HepG2 (cell line): ENCODE data around the gene MSMO1. TPM values are rescaled to one million over a fixed set of nuclear protein-coding genes. Genes with fewer than 3 reads are reported as not detected.
A peak's percentile ranks its signal among the peaks of the same experiment; 100 is the strongest.

Experiments used
- ATAC-seq: fragments of 200-7000 bp; cut with Tn5 transposase; 3 replicates; pipeline ENCODE4 v1.9.1; 2020; ENCODE audit warnings: mild to moderate bottlenecking, moderate library complexity
- BruUV-seq: library from RNA; stranded (reverse); fragments of 400-500 nt; replicated peaks from 2 replicates; lab custom pipeline; 2021; lab: Mats Ljungman, UMichigan
- CTCF ChIA-PET: fragments of 300-600 bp; formaldehyde crosslinking; extraction: SDS; loops from one replicate; lab custom pipeline; 2021; ENCODE audit warnings: low total read pairs, inconsistent platforms, low intra/inter-chr PET ratio; lab: Yijun Ruan, JAX
- POLR2A ChIA-PET: fragments of 350-600 bp; sonication (Branson Sonifier 250); formaldehyde crosslinking; loops from one replicate; lab custom pipeline; 2020; ENCODE audit warnings: antibody characterized with exemption, inconsistent platforms; lab: Yijun Ruan, JAX
- DNase-seq: peaks from one replicate; pipeline ENCODE4 v3.0.0-alpha.2; 2015; ENCODE audit warnings: low spot score
- FAIRE-seq: peaks from 3 replicates; lab custom pipeline; 2011; peaks lifted over from hg19 to GRCh38; lab: Jason Lieb, UNC
- H2AFZ ChIP-seq: one replicate; pipeline ENCODE4 v1.6.1; 2011; ENCODE audit warnings: low read length, inconsistent platforms
- H3K27ac ChIP-seq: fragments of 300-600 bp; 3 replicates; pipeline ENCODE4 v1.8.0; 2011; ENCODE audit warnings: mixed run types, mild to moderate bottlenecking, mixed read lengths, low read length, inconsistent platforms; ENCODE audit not compliant: insufficient read depth; ENCODE audit errors: extremely low read length
- H3K27me3 ChIP-seq, 2 experiments: fragments of 200-600 bp in 1 of 2; 2 replicates in 1 of 2; 3 replicates in 1 of 2; pipeline versions ENCODE4 v1.6.0 to v1.8.0; 2011; ENCODE audit warnings: low read length in 2 of 2, mild to moderate bottlenecking in 2 of 2, moderate library complexity in 2 of 2, inconsistent platforms in 1 of 2; ENCODE audit not compliant: insufficient read depth in 2 of 2, control insufficient read depth in 1 of 2
- H3K36me3 ChIP-seq, 2 experiments: fragments of 200-600 bp in 1 of 2; replicated peaks in 1 of 2; 2 replicates in 1 of 2; 3 replicates in 1 of 2; pipeline versions ENCODE4 v1.5.1 to v1.8.0; 2011; ENCODE audit warnings: low read length in 2 of 2, inconsistent platforms in 1 of 2; ENCODE audit not compliant: insufficient read depth in 2 of 2, control insufficient read depth in 1 of 2
- H3K4me1 ChIP-seq: 2 replicates; pipeline ENCODE4 v1.5.1; 2012; ENCODE audit warnings: low read length, inconsistent platforms; ENCODE audit not compliant: insufficient read depth
- H3K4me2 ChIP-seq: 2 replicates; pipeline ENCODE4 v1.6.0; 2011; ENCODE audit warnings: low read depth, low read length, inconsistent platforms
- H3K4me3 ChIP-seq, 3 experiments: fragments of 200-600 bp in 1 of 3; sonication (generic), shearing (Covaris generic) in 1 of 3; replicated peaks in 1 of 3; 2 replicates each; pipeline ENCODE4 v1.5.1; 2011 to 2016; ENCODE audit warnings: low read length in 3 of 3, inconsistent platforms in 2 of 3, low read depth in 2 of 3, mild to moderate bottlenecking in 2 of 3, control low read depth in 1 of 3, mixed read lengths in 1 of 3; ENCODE audit not compliant: insufficient read depth in 1 of 3
- H3K79me2 ChIP-seq: one replicate; pipeline ENCODE4 v1.6.1; 2011; ENCODE audit warnings: low read length, inconsistent platforms; ENCODE audit not compliant: insufficient read depth
- H3K9ac ChIP-seq: 2 replicates; pipeline ENCODE4 v1.6.0; 2011; ENCODE audit warnings: mild to moderate bottlenecking, low read depth, low read length, inconsistent platforms; ENCODE audit not compliant: insufficient read depth
- H3K9me3 ChIP-seq: 2 replicates; pipeline ENCODE4 v1.5.1; 2012; ENCODE audit warnings: mild to moderate bottlenecking, low read length
- H4K20me1 ChIP-seq: 2 replicates; pipeline ENCODE4 v1.6.0; 2011; ENCODE audit warnings: inconsistent platforms, mild to moderate bottlenecking, low read length, moderate library complexity; ENCODE audit not compliant: insufficient read depth
- ASH2L ChIP-seq: fragments of 300-600, 200-600 bp; sonication (generic); IDR thresholded peaks from 2 replicates; pipeline ENCODE4 v1.7.0; 2017; ENCODE audit warnings: low read depth, mild to moderate bottlenecking, moderate library complexity, mixed read lengths, low read length; ENCODE audit not compliant: insufficient read length
- CCAR2 ChIP-seq: fragments of 200-400 bp; formaldehyde crosslinking; optimal IDR thresholded peaks from 2 replicates; pipeline ENCODE3; 2018; ENCODE audit warnings: low read depth, mild to moderate bottlenecking, low read length, moderate library complexity
- ISX ChIP-seq: sonication (generic); formaldehyde crosslinking; conservative IDR thresholded peaks from 2 replicates; pipeline ENCODE4 v1.5.0; 2020; ENCODE audit warnings: missing genetic modification reagents
- MATR3 ChIP-seq: sonication (generic); formaldehyde crosslinking; IDR thresholded peaks from 2 replicates; pipeline ENCODE4 v1.4.0; 2020; ENCODE audit warnings: missing genetic modification reagents
- MXI1 ChIP-seq: IDR thresholded peaks from 3 replicates; pipeline ENCODE4 v1.6.1; 2012; ENCODE audit warnings: low read depth, low read length, inconsistent platforms, borderline replicate concordance
- SMYD3 ChIP-seq: sonication (generic); formaldehyde crosslinking; IDR thresholded peaks from 2 replicates; pipeline ENCODE4 v1.8.1; 2023; ENCODE audit warnings: mild to moderate bottlenecking, missing genetic modification reagents
- ZNF232 ChIP-seq: sonication (generic); formaldehyde crosslinking; IDR thresholded peaks from 2 replicates; pipeline ENCODE4 v1.4.0; 2020; ENCODE audit warnings: missing genetic modification reagents, borderline replicate concordance
- ZNF260 ChIP-seq: sonication (generic); formaldehyde crosslinking; IDR thresholded peaks from 2 replicates; pipeline ENCODE4 v1.4.0; 2020; ENCODE audit warnings: missing genetic modification reagents, low read depth, mild to moderate bottlenecking, borderline replicate concordance
- ZNF776 ChIP-seq: sonication (generic); formaldehyde crosslinking; IDR thresholded peaks from 2 replicates; pipeline ENCODE4 v1.4.0; 2020; ENCODE audit warnings: mild to moderate bottlenecking, missing genetic modification reagents
- ZNF777 ChIP-seq: sonication (generic); formaldehyde crosslinking; IDR thresholded peaks from 2 replicates; pipeline ENCODE4 v1.4.0; 2020; ENCODE audit warnings: missing genetic modification reagents
- WGBS: methylation state at CpG from one replicate; pipeline ENCODE4 v1.1.6; 2017; ENCODE audit warnings: low lambda C conversion rate; 5-methylcytosine and 5-hydroxymethylcytosine counted together
- in situ Hi-C: cut with HindIII; loops from 2 replicates; pipeline ENCODE4 v1.10.0; 2017; ENCODE audit warnings: low pct_unique_long_range_greater_than_20kb; ENCODE audit not compliant: extremely low pct_ligation_motif_present
- intact Hi-C: fragments of 100-400 bp; cut with micrococcal nuclease; formaldehyde crosslinking; loops from one replicate; pipeline ENCODE4 v1.10.0; 2022; ENCODE audit not compliant: unreplicated experiment
- polyA plus RNA-seq, 8 experiments: library from polyadenylated mRNA; depleted of rRNA in 3 of 8; stranded (reverse) in 7 of 8; unstranded in 1 of 8; fragments of >200 nt; fragmentation: Illumina TruSeq in 4 of 8; extraction: Trizol in 4 of 8; gene quantifications; 2 replicates each; pipeline versions ENCODE4 v1.2.1 to v1.2.3, GENCODE V29; 2011 to 2016; ENCODE audit warnings: low read depth in 4 of 8, missing spikeins in 1 of 8, mixed read lengths in 1 of 8; ENCODE audit not compliant: insufficient read depth in 1 of 8
- total RNA-seq, 5 experiments: library from RNA; depleted of rRNA; stranded (reverse); fragments of >200 nt; fragmentation: Illumina TruSeq; extraction: Trizol; gene quantifications; 2 replicates each; pipeline ENCODE4 v1.2.3, GENCODE V29; 2016; ENCODE audit warnings: low read depth in 1 of 5
- TF ChIP-seq, protein P1 (sequence below): IDR thresholded peaks from 2 replicates; pipeline ENCODE4 v1.6.1; 2018; ENCODE audit warnings: missing genetic modification reagents, mild to moderate bottlenecking, missing compliant biosample characterization
- TF ChIP-seq, protein P2 (sequence below): sonication (generic); formaldehyde crosslinking; IDR thresholded peaks from 2 replicates; pipeline ENCODE4 v1.5.1; 2020; ENCODE audit warnings: mild to moderate bottlenecking, missing genetic modification reagents
- TF ChIP-seq, protein P3 (sequence below): sonication (generic); IDR thresholded peaks from 2 replicates; pipeline ENCODE4 v1.6.1; 2016; ENCODE audit warnings: low read depth, borderline replicate concordance

Gene MSMO1
- total and polyA plus RNA-seq, 2 of the 13 experiments (the other 11 are each of a cell fraction or from before 2014, with no cell fraction given) = 98.1 to 216 TPM

DNA sequence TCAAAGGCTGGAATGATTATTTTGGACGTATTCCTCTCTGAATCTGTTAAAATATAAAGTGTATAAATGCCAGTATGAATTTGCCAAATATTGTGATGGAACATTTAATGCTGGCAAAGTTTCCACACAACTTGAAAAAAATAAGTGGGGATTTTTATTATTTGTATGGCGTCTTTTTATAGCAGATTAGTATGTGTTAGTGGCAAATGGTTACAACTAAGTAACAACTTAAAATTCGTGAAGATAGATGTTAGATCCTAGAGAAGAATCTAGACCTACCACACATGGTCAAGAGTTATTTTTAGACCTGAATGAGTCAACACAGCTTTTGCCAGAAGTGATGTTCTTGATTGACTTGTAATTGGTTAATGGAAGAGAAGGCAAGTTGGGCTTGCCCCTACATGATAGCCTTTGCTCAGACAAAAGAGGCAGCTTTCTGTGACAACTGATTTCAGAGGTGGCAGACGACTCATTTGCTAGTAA is 56.2 kb downstream of the MSMO1 start (continued):
- TF ChIP-seq, protein P1, sequence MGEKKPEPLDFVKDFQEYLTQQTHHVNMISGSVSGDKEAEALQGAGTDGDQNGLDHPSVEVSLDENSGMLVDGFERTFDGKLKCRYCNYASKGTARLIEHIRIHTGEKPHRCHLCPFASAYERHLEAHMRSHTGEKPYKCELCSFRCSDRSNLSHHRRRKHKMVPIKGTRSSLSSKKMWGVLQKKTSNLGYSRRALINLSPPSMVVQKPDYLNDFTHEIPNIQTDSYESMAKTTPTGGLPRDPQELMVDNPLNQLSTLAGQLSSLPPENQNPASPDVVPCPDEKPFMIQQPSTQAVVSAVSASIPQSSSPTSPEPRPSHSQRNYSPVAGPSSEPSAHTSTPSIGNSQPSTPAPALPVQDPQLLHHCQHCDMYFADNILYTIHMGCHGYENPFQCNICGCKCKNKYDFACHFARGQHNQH (CRISPR knock-in tag) = no peak
- TF ChIP-seq ASH2L (no peak), ZNF777 (CRISPR knock-in tag) (no peak), SMYD3 (CRISPR knock-in tag) (no peak)

DNA sequence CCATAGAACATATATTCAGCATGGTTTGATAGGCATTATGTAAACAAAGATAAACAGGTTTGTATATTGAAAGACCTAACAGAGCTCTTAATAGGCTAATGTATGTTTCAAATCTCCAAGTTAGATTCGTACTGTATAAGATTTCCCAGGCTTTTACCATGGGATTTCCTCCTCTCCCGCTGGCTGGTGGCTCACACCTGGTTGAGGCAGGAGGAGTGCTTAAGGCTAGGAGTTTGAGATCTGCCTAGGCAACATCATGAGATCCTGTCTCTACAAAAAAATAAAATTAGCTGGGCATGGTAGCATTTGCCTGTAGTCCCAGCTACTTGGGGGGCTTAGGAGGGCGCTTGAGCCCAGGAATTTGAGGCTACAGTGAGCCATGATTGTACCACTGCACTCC is 56.7 kb downstream of the MSMO1 start:
- Histone ChIP-seq H3K9ac (no peak overlapping the region), H3K79me2 (peaks cover 93% of the 10 kb centered on the region), H3K4me2 (0 out of 2 replicates have a peak overlapping the region, but pooled peaks have one; percentile 7), H3K4me3 (no peak overlapping the region), H3K27ac (no peak overlapping the region)
- no peak for ATAC-seq
- CTCF ChIA-PET = no interaction called here
- POLR2A ChIA-PET = no interaction called here
- no peak for TF ChIP-seq MXI1
- no peak for TF ChIP-seq MATR3 (CRISPR knock-in tag)
- TF ChIP-seq ZNF776 (CRISPR knock-in tag) = no peak
- no peak for TF ChIP-seq CCAR2
- TF ChIP-seq, protein P2, sequence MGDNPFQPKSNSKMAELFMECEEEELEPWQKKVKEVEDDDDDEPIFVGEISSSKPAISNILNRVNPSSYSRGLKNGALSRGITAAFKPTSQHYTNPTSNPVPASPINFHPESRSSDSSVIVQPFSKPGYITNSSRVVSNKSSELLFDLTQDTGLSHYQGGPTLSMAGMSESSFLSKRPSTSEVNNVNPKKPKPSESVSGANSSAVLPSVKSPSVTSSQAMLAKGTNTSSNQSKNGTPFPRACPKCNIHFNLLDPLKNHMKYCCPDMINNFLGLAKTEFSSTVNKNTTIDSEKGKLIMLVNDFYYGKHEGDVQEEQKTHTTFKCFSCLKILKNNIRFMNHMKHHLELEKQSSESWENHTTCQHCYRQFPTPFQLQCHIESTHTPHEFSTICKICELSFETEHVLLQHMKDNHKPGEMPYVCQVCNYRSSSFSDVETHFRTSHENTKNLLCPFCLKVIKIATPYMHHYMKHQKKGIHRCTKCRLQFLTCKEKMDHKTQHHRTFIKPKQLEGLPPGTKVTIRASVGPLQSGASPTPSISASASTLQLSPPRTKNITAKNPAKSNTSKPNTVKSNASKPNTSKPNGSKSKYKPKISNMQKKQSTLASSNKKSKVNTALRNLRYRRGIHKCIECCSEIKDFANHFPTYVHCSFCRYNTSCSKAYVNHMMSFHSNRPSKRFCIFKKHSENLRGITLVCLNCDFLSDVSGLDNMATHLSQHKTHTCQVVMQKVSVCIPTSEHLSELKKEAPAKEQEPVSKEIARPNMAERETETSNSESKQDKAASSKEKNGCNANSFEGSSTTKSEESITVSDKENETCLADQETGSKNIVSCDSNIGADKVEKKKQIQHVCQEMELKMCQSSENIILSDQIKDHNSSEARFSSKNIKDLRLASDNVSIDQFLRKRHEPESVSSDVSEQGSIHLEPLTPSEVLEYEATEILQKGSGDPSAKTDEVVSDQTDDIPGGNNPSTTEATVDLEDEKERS (CRISPR knock-in tag) = no peak
- no peak for TF ChIP-seq ISX
- no peak for TF ChIP-seq ZNF260 (CRISPR knock-in tag)
- TF ChIP-seq, protein P3, sequence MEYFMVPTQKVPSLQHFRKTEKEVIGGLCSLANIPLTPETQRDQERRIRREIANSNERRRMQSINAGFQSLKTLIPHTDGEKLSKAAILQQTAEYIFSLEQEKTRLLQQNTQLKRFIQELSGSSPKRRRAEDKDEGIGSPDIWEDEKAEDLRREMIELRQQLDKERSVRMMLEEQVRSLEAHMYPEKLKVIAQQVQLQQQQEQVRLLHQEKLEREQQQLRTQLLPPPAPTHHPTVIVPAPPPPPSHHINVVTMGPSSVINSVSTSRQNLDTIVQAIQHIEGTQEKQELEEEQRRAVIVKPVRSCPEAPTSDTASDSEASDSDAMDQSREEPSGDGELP = no peak
- no peak for TF ChIP-seq ZNF232 (CRISPR knock-in tag)
- TF ChIP-seq, all 625 proteins: peak for 0
- FAIRE-seq (no peak), DNase-seq (no peak)
- H3K4me1 ChIP-seq = peaks cover 53% of the 10 kb centered on the region
- H2AFZ ChIP-seq = no peak overlapping the region
- H3K36me3 ChIP-seq = no peaks in the 10 kb centered on the region; a peak in 2 of 5 replicates
- no peaks in the 10 kb centered on the region for H3K9me3 ChIP-seq
- in situ Hi-C loops = no loop called here
- WGBS = 96% methylated on average over 3 of the region's 3 CpGs
- intact Hi-C loops = no loop called here
- H4K20me1 ChIP-seq = peaks cover 3% of the 10 kb centered on the region; the same call in 1 of the 2 replicates
- BruUV-seq = no TSS peak
- no peaks in the 10 kb centered on the region; a peak in 1 of 5 replicates for H3K27me3 ChIP-seq
